HepG2 (cell line): ENCODE results near the gene ANTXR1. TPM values are rescaled to one million over a fixed set of nuclear protein-coding genes. Genes with fewer than 3 reads are reported as not detected.

Experiments
- ATAC-seq: fragments of 200-7000 bp; cut with Tn5 transposase; 3 replicates; pipeline ENCODE4 v1.9.1; 2020; ENCODE audit warnings: mild to moderate bottlenecking, moderate library complexity
- BruUV-seq: library from RNA; stranded (reverse); fragments of 400-500 nt; replicated peaks from 2 replicates; lab custom pipeline; 2021; lab: Mats Ljungman, UMichigan
- CTCF ChIA-PET: fragments of 300-600 bp; formaldehyde crosslinking; extraction: SDS; loops from one replicate; lab custom pipeline; 2021; ENCODE audit warnings: low total read pairs, inconsistent platforms, low intra/inter-chr PET ratio; lab: Yijun Ruan, JAX
- POLR2A ChIA-PET: fragments of 350-600 bp; sonication (Branson Sonifier 250); formaldehyde crosslinking; loops from one replicate; lab custom pipeline; 2020; ENCODE audit warnings: antibody characterized with exemption, inconsistent platforms; lab: Yijun Ruan, JAX
- DNase-seq: peaks from one replicate; pipeline ENCODE4 v3.0.0-alpha.2; 2015; ENCODE audit warnings: low spot score
- FAIRE-seq: peaks from 3 replicates; lab custom pipeline; 2011; peaks lifted over from hg19 to GRCh38; lab: Jason Lieb, UNC
- H2AFZ ChIP-seq: one replicate; pipeline ENCODE4 v1.6.1; 2011; ENCODE audit warnings: low read length, inconsistent platforms
- H3K27ac ChIP-seq: fragments of 300-600 bp; 3 replicates; pipeline ENCODE4 v1.8.0; 2011; ENCODE audit warnings: mixed run types, mild to moderate bottlenecking, mixed read lengths, low read length, inconsistent platforms; ENCODE audit not compliant: insufficient read depth; ENCODE audit errors: extremely low read length
- H3K27me3 ChIP-seq, 2 experiments: fragments of 200-600 bp in 1 of 2; 2 replicates in 1 of 2; 3 replicates in 1 of 2; pipeline versions ENCODE4 v1.6.0 to v1.8.0; 2011; ENCODE audit warnings: low read length in 2 of 2, mild to moderate bottlenecking in 2 of 2, moderate library complexity in 2 of 2, inconsistent platforms in 1 of 2; ENCODE audit not compliant: insufficient read depth in 2 of 2, control insufficient read depth in 1 of 2
- H3K36me3 ChIP-seq, 2 experiments: fragments of 200-600 bp in 1 of 2; replicated peaks in 1 of 2; 2 replicates in 1 of 2; 3 replicates in 1 of 2; pipeline versions ENCODE4 v1.5.1 to v1.8.0; 2011; ENCODE audit warnings: low read length in 2 of 2, inconsistent platforms in 1 of 2; ENCODE audit not compliant: insufficient read depth in 2 of 2, control insufficient read depth in 1 of 2
- H3K4me1 ChIP-seq: 2 replicates; pipeline ENCODE4 v1.5.1; 2012; ENCODE audit warnings: low read length, inconsistent platforms; ENCODE audit not compliant: insufficient read depth
- H3K4me2 ChIP-seq: 2 replicates; pipeline ENCODE4 v1.6.0; 2011; ENCODE audit warnings: low read depth, low read length, inconsistent platforms
- H3K4me3 ChIP-seq, 3 experiments: fragments of 200-600 bp in 1 of 3; sonication (generic), shearing (Covaris generic) in 1 of 3; replicated peaks in 1 of 3; 2 replicates each; pipeline ENCODE4 v1.5.1; 2011 to 2016; ENCODE audit warnings: low read length in 3 of 3, inconsistent platforms in 2 of 3, low read depth in 2 of 3, mild to moderate bottlenecking in 2 of 3, control low read depth in 1 of 3, mixed read lengths in 1 of 3; ENCODE audit not compliant: insufficient read depth in 1 of 3
- H3K79me2 ChIP-seq: one replicate; pipeline ENCODE4 v1.6.1; 2011; ENCODE audit warnings: low read length, inconsistent platforms; ENCODE audit not compliant: insufficient read depth
- H3K9ac ChIP-seq: 2 replicates; pipeline ENCODE4 v1.6.0; 2011; ENCODE audit warnings: mild to moderate bottlenecking, low read depth, low read length, inconsistent platforms; ENCODE audit not compliant: insufficient read depth
- H3K9me3 ChIP-seq: 2 replicates; pipeline ENCODE4 v1.5.1; 2012; ENCODE audit warnings: mild to moderate bottlenecking, low read length
- H4K20me1 ChIP-seq: 2 replicates; pipeline ENCODE4 v1.6.0; 2011; ENCODE audit warnings: inconsistent platforms, mild to moderate bottlenecking, low read length, moderate library complexity; ENCODE audit not compliant: insufficient read depth
- HOXD1 ChIP-seq: sonication (generic); formaldehyde crosslinking; IDR thresholded peaks from 2 replicates; pipeline ENCODE4 v1.5.0; 2020; ENCODE audit warnings: missing genetic modification reagents
- RCOR2 ChIP-seq: IDR thresholded peaks from 2 replicates; pipeline ENCODE4 v1.6.1; 2016; ENCODE audit warnings: missing biosample characterization, missing genetic modification reagents
- SRF ChIP-seq: IDR thresholded peaks from 2 replicates; pipeline ENCODE4 v1.6.1; 2011; ENCODE audit warnings: mild to moderate bottlenecking, low read depth, low read length, moderate library complexity
- TAF1 ChIP-seq: sonication (generic); formaldehyde crosslinking; IDR thresholded peaks from 2 replicates; pipeline ENCODE4 v1.4.0; 2020; ENCODE audit warnings: missing genetic modification reagents
- TOE1 ChIP-seq: sonication (generic); formaldehyde crosslinking; IDR thresholded peaks from 2 replicates; pipeline ENCODE4 v1.4.0; 2020; ENCODE audit warnings: mild to moderate bottlenecking, missing genetic modification reagents
- U2AF2 ChIP-seq: fragments of 200-400 bp; formaldehyde crosslinking; IDR thresholded peaks from 2 replicates; pipeline ENCODE4 v1.6.1; 2017; ENCODE audit warnings: low read depth, mild to moderate bottlenecking, low read length
- USF2 ChIP-seq, 2 experiments: sonication (generic) in 1 of 2; formaldehyde crosslinking in 1 of 2; IDR thresholded peaks; 2 replicates each; pipeline versions ENCODE4 v1.5.1 to v1.6.1; 2011 to 2020; ENCODE audit warnings: borderline replicate concordance in 1 of 2, low read depth in 1 of 2, low read length in 1 of 2, mild to moderate bottlenecking in 1 of 2, missing genetic modification reagents in 1 of 2, moderate library complexity in 1 of 2
- ZNF501 ChIP-seq: sonication (generic); formaldehyde crosslinking; IDR thresholded peaks from 2 replicates; pipeline ENCODE4 v1.5.1; 2020; ENCODE audit warnings: mild to moderate bottlenecking, moderate library complexity, missing genetic modification reagents
- ZNF503 ChIP-seq: sonication (generic); formaldehyde crosslinking; IDR thresholded peaks from 2 replicates; pipeline ENCODE4 v1.4.0; 2020; ENCODE audit warnings: missing genetic modification reagents
- ZNF547 ChIP-seq: sonication (generic); formaldehyde crosslinking; IDR thresholded peaks from 2 replicates; pipeline ENCODE4 v1.5.1; 2020; ENCODE audit warnings: mild to moderate bottlenecking, missing genetic modification reagents
- ZNF670 ChIP-seq: sonication (generic); formaldehyde crosslinking; IDR thresholded peaks from 2 replicates; pipeline ENCODE4 v1.8.0; 2022; ENCODE audit warnings: mild to moderate bottlenecking, missing genetic modification reagents, borderline replicate concordance
- ZNF672 ChIP-seq: sonication (generic); formaldehyde crosslinking; IDR thresholded peaks from 2 replicates; pipeline ENCODE4 v1.8.1; 2022; ENCODE audit warnings: missing genetic modification reagents
- ZNF775 ChIP-seq: sonication (generic); formaldehyde crosslinking; IDR thresholded peaks from 2 replicates; pipeline ENCODE4 v1.4.0; 2020; ENCODE audit warnings: missing genetic modification reagents, mild to moderate bottlenecking, moderate library complexity, borderline replicate concordance
- ZNF784 ChIP-seq: sonication (generic); formaldehyde crosslinking; IDR thresholded peaks from 2 replicates; pipeline ENCODE4 v1.5.1; 2020; ENCODE audit warnings: missing genetic modification reagents, mild to moderate bottlenecking, borderline replicate concordance
- ZNF850 ChIP-seq: sonication (generic); formaldehyde crosslinking; conservative IDR thresholded peaks from 2 replicates; pipeline ENCODE4 v1.9.0; 2021; ENCODE audit warnings: mild to moderate bottlenecking, missing genetic modification reagents
- in situ Hi-C: cut with HindIII; loops from 2 replicates; pipeline ENCODE4 v1.10.0; 2017; ENCODE audit warnings: low pct_unique_long_range_greater_than_20kb; ENCODE audit not compliant: extremely low pct_ligation_motif_present
- intact Hi-C: fragments of 100-400 bp; cut with micrococcal nuclease; formaldehyde crosslinking; loops from one replicate; pipeline ENCODE4 v1.10.0; 2022; ENCODE audit not compliant: unreplicated experiment
- polyA plus RNA-seq, 8 experiments: library from polyadenylated mRNA; depleted of rRNA in 3 of 8; stranded (reverse) in 7 of 8; unstranded in 1 of 8; fragments of >200 nt; fragmentation: Illumina TruSeq in 4 of 8; extraction: Trizol in 4 of 8; gene quantifications; 2 replicates each; pipeline versions ENCODE4 v1.2.1 to v1.2.3, GENCODE V29; 2011 to 2016; ENCODE audit warnings: low read depth in 4 of 8, missing spikeins in 1 of 8, mixed read lengths in 1 of 8; ENCODE audit not compliant: insufficient read depth in 1 of 8
- total RNA-seq, 5 experiments: library from RNA; depleted of rRNA; stranded (reverse); fragments of >200 nt; fragmentation: Illumina TruSeq; extraction: Trizol; gene quantifications; 2 replicates each; pipeline ENCODE4 v1.2.3, GENCODE V29; 2016; ENCODE audit warnings: low read depth in 1 of 5

ANTXR1 gene
- total and polyA plus RNA-seq, 2 of the 13 experiments (the other 11 are each of a cell fraction or from before 2014, with no cell fraction given), result 4.5 to 12.7 TPM

GRCh38 chr2:69126341-69126740, 113.4 kb downstream of the ANTXR1 start:
- in situ Hi-C loops, result no loop called here
- H3K4me1 ChIP-seq, result no peaks in the 10 kb centered on the region
- DNase-seq (no peak), ATAC-seq (no peak), FAIRE-seq (no peak)
- H2AFZ ChIP-seq, result no peak overlapping the region
- no peak overlapping the region for H3K4me2 ChIP-seq
- no peak overlapping the region for H3K9ac ChIP-seq
- H3K79me2 ChIP-seq, result no peaks in the 10 kb centered on the region
- intact Hi-C loops, result no loop called here
- no peak overlapping the region for H3K4me3 ChIP-seq
- CTCF ChIA-PET, result no interaction called here
- POLR2A ChIA-PET, result no interaction called here
- H4K20me1 ChIP-seq, result no peaks in the 10 kb centered on the region
- H3K36me3 ChIP-seq, result no peaks in the 10 kb centered on the region
- TF ChIP-seq RCOR2 (no peak), USF2 (IDR thresholded peaks at IDR 0.05; ENCODE audit: low read depth, low read length) (no peak), USF2 (CRISPR knock-in tag; IDR thresholded peaks at IDR 0.05; ENCODE audit: borderline replicate concordance) (no peak), ZNF503 (CRISPR knock-in tag) (no peak), ZNF775 (CRISPR knock-in tag) (no peak), ZNF501 (CRISPR knock-in tag) (no peak), ZNF670 (no peak), ZNF547 (CRISPR knock-in tag) (no peak), ZNF784 (CRISPR knock-in tag) (no peak), U2AF2 (no peak), SRF (no peak), ZNF850 (no peak), HOXD1 (CRISPR knock-in tag) (no peak), TAF1 (CRISPR knock-in tag) (no peak), TOE1 (no peak), ZNF672 (no peak)
- TF ChIP-seq, all 625 proteins: peak for 0
- Histone ChIP-seq H3K27ac (no peak overlapping the region), H3K27me3 (no peaks in the 10 kb centered on the region), H3K9me3 (no peaks in the 10 kb centered on the region)
- no TSS peak for BruUV-seq
